HCT116 (cell line): ENCODE data around the gene ANKRD6.

Experiments
- ATF3 ChIP-seq: IDR thresholded peaks from 2 replicates; pipeline ENCODE4 v1.6.1; 2012
- CTCF ChIP-seq, 3 experiments: fragments of 200-600 bp in 1 of 3; sonication (generic) in 1 of 3; IDR thresholded peaks in 2 of 3; conservative IDR thresholded peaks in 1 of 3; 2 replicates each; pipeline ENCODE4 v1.5.1; 2012 to 2017; ENCODE audit warnings: low read depth in 2 of 3, low read length in 2 of 3, antibody characterized with exemption in 1 of 3, borderline replicate concordance in 1 of 3, control low read depth in 1 of 3, mild to moderate bottlenecking in 1 of 3, mixed read lengths in 1 of 3, mixed run types in 1 of 3, moderate library complexity in 1 of 3; ENCODE audit not compliant: insufficient read depth in 1 of 3
- EZH2 ChIP-seq: fragments of 200-600 bp; sonication (generic); IDR thresholded peaks from 2 replicates; pipeline ENCODE4 v1.6.1; 2017; ENCODE audit warnings: antibody characterized with exemption, mixed run types
- JUND ChIP-seq: IDR thresholded peaks from 2 replicates; pipeline ENCODE4 v1.6.1; 2012
- POLR2A ChIP-seq: IDR thresholded peaks from 2 replicates; pipeline ENCODE4 v1.7.0; 2011; ENCODE audit warnings: borderline replicate concordance; ENCODE audit not compliant: insufficient read depth, insufficient read length; ENCODE audit errors: extremely low read depth
- POLR2AphosphoS5 ChIP-seq: IDR thresholded peaks from 2 replicates; pipeline ENCODE4 v1.6.1; 2011; ENCODE audit warnings: mild to moderate bottlenecking, low read depth, low read length, moderate library complexity
- SP1 ChIP-seq: IDR thresholded peaks from 2 replicates; pipeline ENCODE4 v1.6.1; 2012; ENCODE audit warnings: low read depth
- TCF7L2 ChIP-seq: IDR thresholded peaks from 2 replicates; pipeline ENCODE4 v1.7.0; 2011; ENCODE audit warnings: borderline replicate concordance, inconsistent platforms; ENCODE audit not compliant: insufficient read depth, insufficient read length; ENCODE audit errors: extremely low read depth
- YY1 ChIP-seq: IDR thresholded peaks from 2 replicates; pipeline ENCODE4 v1.6.1; 2011; ENCODE audit warnings: low read length, low read depth, moderate library complexity, mild to moderate bottlenecking; ENCODE audit not compliant: insufficient replicate concordance; ENCODE audit errors: extremely low read depth

GRCh38 chr6:89618026-89618425, 185.1 kb downstream of the ANKRD6 start:
- TF ChIP-seq JUND (no peak), CTCF (IDR thresholded peaks at IDR 0.05 in 2 of 3, conservative IDR thresholded peaks at IDR 0.05 in 1 of 3; ENCODE audit: borderline replicate concordance in 1 of 3, insufficient read depth in 1 of 3, low read depth in 2 of 3, low read length in 2 of 3) (no peak), YY1 (no peak), POLR2A (no peak), SP1 (no peak), POLR2AphosphoS5 (no peak), ATF3 (no peak), EZH2 (no peak), TCF7L2 (no peak)
